Coronary artery (tissue), 2 donors: ENCODE results near the gene ASB2.

Source experiments
- DNase-seq: peaks from one replicate; pipeline ENCODE4 v3.0.0-alpha.2; 2017; ENCODE audit warnings: low spot score
- H3K27ac ChIP-seq, 2 donors: fragments of 200-600 bp; sonication (generic); one replicate each; pipeline ENCODE4 v1.5.1; 2016 to 2019
- H3K4me3 ChIP-seq: fragments of 200-600 bp; sonication (generic); 2 replicates; pipeline ENCODE4 v1.5.1; 2016; ENCODE audit warnings: mild to moderate bottlenecking, moderate library complexity
- CTCF ChIP-seq: fragments of 200-600 bp; sonication (generic); IDR thresholded peaks from one replicate; pipeline ENCODE4 v1.5.1; 2019; ENCODE audit warnings: antibody characterized with exemption

Gene ASB2

GRCh38 chr14:93987815-93988476 lies 11.6 kb upstream of the ASB2 start:
- no peak overlapping the region for H3K4me3 ChIP-seq
- no peak overlapping the region for H3K27ac ChIP-seq
- no peak for TF ChIP-seq CTCF
- no peak for DNase-seq

- Histone ChIP-seq H3K4me3 (no peak overlapping the region), H3K27ac (peak overlapping the region in 1 of 2 donors; percentile 11)
- no peak for DNase-seq
- TF ChIP-seq CTCF: no peak
Observed at GRCh38 chr14:93987376-93987775, 11.0 kb upstream of the ASB2 start.

GRCh38 chr14:93986955-93987354 lies 10.6 kb upstream of the ASB2 start:
- no peak for TF ChIP-seq CTCF
- peak overlapping the region in 1 of 2 donors; percentile 11 for H3K27ac ChIP-seq
- no peak overlapping the region for H3K4me3 ChIP-seq
- no peak for DNase-seq

GRCh38 chr14:93984987-93985410 lies 8.6 kb upstream of the ASB2 start:
- Histone ChIP-seq H3K4me3 (no peak overlapping the region), H3K27ac (no peak overlapping the region)
- DNase-seq: no peak
- TF ChIP-seq CTCF: no peak

- TF ChIP-seq CTCF: no peak
- Histone ChIP-seq H3K4me3 (no peak overlapping the region), H3K27ac (peak overlapping the region in 1 of 2 donors; percentile 6)
- no peak for DNase-seq
Observed at GRCh38 chr14:93984070-93984469, 7.7 kb upstream of the ASB2 start.

- peak overlapping the region; percentile 76 to 92 for H3K27ac ChIP-seq
- no peak for TF ChIP-seq CTCF
Observed at GRCh38 chr14:93982230-93983007, 6.0 kb upstream of the ASB2 start.

More at GRCh38 chr14:93982230-93983007, 6.0 kb upstream of the ASB2 start:
- H3K4me3 ChIP-seq: no peak overlapping the region
- no peak for DNase-seq
